H1 (cell line): ENCODE data around the gene FYB2. TPM values are rescaled to one million over a fixed set of nuclear protein-coding genes. Genes with fewer than 3 reads are reported as not detected.

Experiments used
- BACH1 ChIP-seq: IDR thresholded peaks from 2 replicates; pipeline ENCODE4 v1.6.1; 2012; ENCODE audit warnings: low read length, improper control_type of control experiment
- CREB1 ChIP-seq: IDR thresholded peaks from 2 replicates; pipeline ENCODE4 v1.6.1; 2012; ENCODE audit warnings: inconsistent platforms
- RFX5 ChIP-seq: IDR thresholded peaks from 2 replicates; pipeline ENCODE4 v1.6.1; 2011; ENCODE audit warnings: low read depth, low read length, improper control_type of control experiment, borderline replicate concordance
- RNF2 ChIP-seq: fragments of 200-900, 300-1000 bp; sonication (generic); IDR thresholded peaks from 2 replicates; pipeline ENCODE4 v1.7.1; 2016; ENCODE audit warnings: borderline replicate concordance, low read depth, mild to moderate bottlenecking, antibody characterized with exemption, low read length; ENCODE audit not compliant: poor library complexity, severe bottlenecking; ENCODE audit errors: missing control alignments
- polyA plus RNA-seq, 7 experiments: library from polyadenylated mRNA; depleted of rRNA in 3 of 7; stranded (reverse) in 5 of 7; unstranded in 2 of 7; fragments of >200 nt in 5 of 7; fragments of 200-250 nt in 2 of 7; gene quantifications; 1 replicate in 5 of 7; 2 replicates in 1 of 7; 4 replicates in 1 of 7; pipeline versions ENCODE4 v1.2.1 to v1.2.3, GENCODE V29; 2011 to 2013; ENCODE audit warnings: missing spikeins in 2 of 7, mixed read lengths in 2 of 7
- total RNA-seq: library from RNA; stranded (reverse); fragmentation: NEBNext Ultra II Directional; extraction: Animal tissue kit (Norgen Biotek cat#: 25700); gene quantifications from 2 replicates; pipeline ENCODE4 v1.2.1, GENCODE V29; 2021

FYB2 gene
- total and polyA plus RNA-seq, 2 of the 8 experiments (the other 6 are each of a cell fraction or from before 2014, with no cell fraction given), result 0.11 to 0.17 TPM

GRCh38 chr1:56696663-56697062 is 122.5 kb downstream of the FYB2 start (continued):
- TF ChIP-seq RFX5, result no peak
- TF ChIP-seq RNF2, result no peak
- TF ChIP-seq BACH1, result no peak
- TF ChIP-seq CREB1, result no peak
